WTC11 (cell line): ENCODE measurements around the gene GABARAPL2. TPM values are rescaled to one million over a fixed set of nuclear protein-coding genes. Genes with fewer than 3 reads are reported as not detected.

ENCODE experiments used
- ATAC-seq: fragments of 200-7000 bp; cut with Tn5 transposase; 2 replicates; pipeline ENCODE4 v1.10.0; 2021; ENCODE audit warnings: mild to moderate bottlenecking, moderate library complexity
- CTCF ChIA-PET: fragments of 300-600 bp; sonication (Branson Sonifier 250); formaldehyde crosslinking; loops from one replicate; lab custom pipeline; 2021; ENCODE audit warnings: antibody characterized with exemption; lab: Charles Lee
- POLR2A ChIA-PET: fragments of 350-600 bp; sonication (Branson Sonifier 250); formaldehyde crosslinking; loops from one replicate; lab custom pipeline; 2021; ENCODE audit warnings: antibody characterized with exemption; lab: Charles Lee
- DNase-seq: peaks from one replicate; pipeline ENCODE4 v3.0.0; 2021; ENCODE audit warnings: low spot score
- H3K27ac Mint-ChIP-seq: 2 replicates; pipeline ENCODE4 v1.8.0; 2021; ENCODE audit warnings: mixed read lengths
- H3K27me3 Mint-ChIP-seq: 2 replicates; pipeline ENCODE4 v1.8.0; 2021; ENCODE audit warnings: low read depth, mild to moderate bottlenecking, moderate library complexity, mixed read lengths
- H3K36me3 Mint-ChIP-seq: 2 replicates; pipeline ENCODE4 v1.8.0; 2021; ENCODE audit warnings: mixed read lengths
- H3K4me1 Mint-ChIP-seq: 2 replicates; pipeline ENCODE4 v1.8.0; 2022; ENCODE audit warnings: mixed read lengths
- H3K4me3 Mint-ChIP-seq: 2 replicates; pipeline ENCODE4 v1.8.0; 2021; ENCODE audit warnings: mild to moderate bottlenecking, moderate library complexity, mixed read lengths
- H3K9me3 Mint-ChIP-seq: 2 replicates; pipeline ENCODE4 v1.8.0; 2021; ENCODE audit warnings: mixed read lengths
- CBFB ChIP-seq: sonication (generic); formaldehyde crosslinking; IDR thresholded peaks from 2 replicates; pipeline ENCODE4 v1.8.1; 2022; ENCODE audit warnings: mild to moderate bottlenecking, low read depth, missing genetic modification reagents
- CREM ChIP-seq: sonication (generic); formaldehyde crosslinking; IDR thresholded peaks from 2 replicates; pipeline ENCODE4 v1.8.1; 2022; ENCODE audit warnings: mild to moderate bottlenecking, missing genetic modification reagents, moderate library complexity
- CTCF ChIP-seq: fragments of 200-600 bp; IDR thresholded peaks from 2 replicates; pipeline ENCODE4 v1.8.0; 2022; ENCODE audit warnings: antibody characterized with exemption
- HMGA2 ChIP-seq: fragments of 250-450 bp; sonication (Bioruptor Pico); IDR thresholded peaks from 2 replicates; pipeline ENCODE4 v1.4.0; 2021; ENCODE audit warnings: mild to moderate bottlenecking, moderate library complexity
- IRF2 ChIP-seq: sonication (generic); formaldehyde crosslinking; IDR thresholded peaks from 2 replicates; pipeline ENCODE4 v1.8.0; 2022; ENCODE audit warnings: low read depth, missing genetic modification reagents, borderline replicate concordance
- NFATC4 ChIP-seq: fragments of 250-450 bp; sonication (Bioruptor Pico); IDR thresholded peaks from 2 replicates; pipeline ENCODE4 v1.9.0; 2021; ENCODE audit warnings: mild to moderate bottlenecking
- NR1H2 ChIP-seq: sonication (generic); formaldehyde crosslinking; IDR thresholded peaks from 2 replicates; pipeline ENCODE4 v1.9.0; 2021; ENCODE audit warnings: mild to moderate bottlenecking, moderate library complexity, missing genetic modification reagents
- TCF7 ChIP-seq: sonication (generic); formaldehyde crosslinking; IDR thresholded peaks from 2 replicates; pipeline ENCODE4 v1.8.0; 2022; ENCODE audit warnings: mild to moderate bottlenecking, low read depth, missing genetic modification reagents, moderate library complexity
- TP53 ChIP-seq: sonication (generic); formaldehyde crosslinking; IDR thresholded peaks from 2 replicates; pipeline ENCODE4 v1.8.1; 2023; ENCODE audit warnings: mild to moderate bottlenecking, missing genetic modification reagents
- ZBTB21 ChIP-seq: sonication (generic); formaldehyde crosslinking; IDR thresholded peaks from 2 replicates; pipeline ENCODE4 v1.8.1; 2023; ENCODE audit warnings: mild to moderate bottlenecking, missing genetic modification reagents, borderline replicate concordance
- ZNF317 ChIP-seq: sonication (generic); formaldehyde crosslinking; IDR thresholded peaks from 2 replicates; pipeline ENCODE4 v1.8.1; 2023; ENCODE audit warnings: low read depth, mild to moderate bottlenecking, moderate library complexity, missing genetic modification reagents, borderline replicate concordance
- total RNA-seq: library from RNA; stranded (reverse); gene quantifications from 3 replicates; pipeline ENCODE4 v1.2.3, GENCODE V29; 2021
- TF ChIP-seq, protein P1 (sequence below): sonication (generic); formaldehyde crosslinking; IDR thresholded peaks from 2 replicates; pipeline ENCODE4 v1.8.1; 2022; ENCODE audit warnings: missing genetic modification reagents, borderline replicate concordance
- TF ChIP-seq, protein P2 (sequence below): sonication (generic); formaldehyde crosslinking; IDR thresholded peaks from 2 replicates; pipeline ENCODE4 v1.8.0; 2023; ENCODE audit warnings: mild to moderate bottlenecking, missing genetic modification reagents
- TF ChIP-seq, protein P3 (sequence below): sonication (generic); formaldehyde crosslinking; IDR thresholded peaks from 2 replicates; pipeline ENCODE4 v1.8.1; 2023; ENCODE audit warnings: mild to moderate bottlenecking, missing genetic modification reagents, moderate library complexity
- TF ChIP-seq, protein P4 (sequence below): sonication (generic); formaldehyde crosslinking; IDR thresholded peaks from 2 replicates; pipeline ENCODE4 v1.8.1; 2023; ENCODE audit warnings: mild to moderate bottlenecking, missing genetic modification reagents, moderate library complexity
- TF ChIP-seq, protein P5 (sequence below): sonication (generic); formaldehyde crosslinking; IDR thresholded peaks from 2 replicates; pipeline ENCODE4 v1.8.1; 2022; ENCODE audit warnings: mild to moderate bottlenecking, moderate library complexity, missing genetic modification reagents
- TF ChIP-seq, protein P6 (sequence below): fragments of 250-450 bp; sonication (Bioruptor Pico); IDR thresholded peaks from 2 replicates; pipeline ENCODE4 v1.9.0; 2021; ENCODE audit warnings: mild to moderate bottlenecking, borderline replicate concordance

GABARAPL2 gene
- total RNA-seq, 1 experiment from 2014 or later, result 60.8 TPM

DNA sequence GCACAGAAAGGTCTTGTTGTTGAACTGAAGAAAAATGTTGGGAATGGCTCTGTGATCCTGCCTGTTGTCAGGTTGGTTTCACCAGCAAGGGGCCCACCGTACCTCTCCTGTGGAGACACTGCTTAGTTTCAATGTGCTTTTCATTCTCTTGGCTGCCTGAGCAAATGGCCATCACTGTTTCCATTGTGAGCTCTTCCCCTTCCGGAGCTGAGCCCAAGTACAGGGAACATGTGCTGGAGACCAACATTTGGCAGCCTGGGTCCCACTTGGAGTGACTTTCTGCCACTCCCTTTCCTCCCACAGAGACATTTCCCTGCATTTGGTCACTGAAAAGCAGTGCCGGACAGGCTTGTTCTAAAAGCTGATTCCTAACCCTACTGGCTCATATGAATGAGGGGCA, 23.1 kb downstream of the GABARAPL2 start:
- CTCF ChIA-PET, result interaction anchor here (0.9 to 1.0 kb wide), 2 partner anchors 39 to 124 kb away, joined by 3 to 4 read pairs; no protein-coding TSS in a partner anchor

GRCh38 chr16:75590920-75591843, 25.0 kb downstream of the GABARAPL2 start:
- Mint-ChIP-seq H3K9me3 (no peaks in the 10 kb centered on the region), H3K4me3 (no peak overlapping the region), H3K4me1 (peaks cover 52% of the 10 kb centered on the region), H3K27me3 (no peaks in the 10 kb centered on the region), H3K36me3 (no peaks in the 10 kb centered on the region), H3K27ac (peak overlapping the region; percentile 86)
- ChIA-PET POLR2A (interaction anchor here (0.8 to 1.1 kb wide), 2 partner anchors 16 to 74 kb away, joined by 3 to 5 read pairs; no protein-coding TSS in a partner anchor), CTCF (interaction anchor here (0.6 to 1.7 kb wide), 12 partner anchors 10 to 410 kb away, joined by 3 to 18 read pairs (median 4); partner anchors contain the start of genes CHST6, GABARAPL2 and TMEM170A)
- ATAC-seq (no peak), DNase-seq (no peak)
- TF ChIP-seq CTCF, result no peak
- TF ChIP-seq HMGA2 (CRISPR knock-in tag), result no peak
- no peak for TF ChIP-seq NR1H2 (CRISPR knock-in tag)
- TF ChIP-seq ZBTB21 (CRISPR knock-in tag), result no peak
- no peak for TF ChIP-seq NFATC4
- TF ChIP-seq CREM (CRISPR knock-in tag), result no peak
- TF ChIP-seq, protein P1, sequence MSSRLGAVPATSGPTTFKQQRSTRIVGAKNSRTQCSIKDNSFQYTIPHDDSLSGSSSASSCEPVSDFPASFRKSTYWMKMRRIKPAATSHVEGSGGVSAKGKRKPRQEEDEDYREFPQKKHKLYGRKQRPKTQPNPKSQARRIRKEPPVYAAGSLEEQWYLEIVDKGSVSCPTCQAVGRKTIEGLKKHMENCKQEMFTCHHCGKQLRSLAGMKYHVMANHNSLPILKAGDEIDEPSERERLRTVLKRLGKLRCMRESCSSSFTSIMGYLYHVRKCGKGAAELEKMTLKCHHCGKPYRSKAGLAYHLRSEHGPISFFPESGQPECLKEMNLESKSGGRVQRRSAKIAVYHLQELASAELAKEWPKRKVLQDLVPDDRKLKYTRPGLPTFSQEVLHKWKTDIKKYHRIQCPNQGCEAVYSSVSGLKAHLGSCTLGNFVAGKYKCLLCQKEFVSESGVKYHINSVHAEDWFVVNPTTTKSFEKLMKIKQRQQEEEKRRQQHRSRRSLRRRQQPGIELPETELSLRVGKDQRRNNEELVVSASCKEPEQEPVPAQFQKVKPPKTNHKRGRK, result no peak
- no peak for TF ChIP-seq CBFB (CRISPR knock-in tag)
- TF ChIP-seq, protein P2, sequence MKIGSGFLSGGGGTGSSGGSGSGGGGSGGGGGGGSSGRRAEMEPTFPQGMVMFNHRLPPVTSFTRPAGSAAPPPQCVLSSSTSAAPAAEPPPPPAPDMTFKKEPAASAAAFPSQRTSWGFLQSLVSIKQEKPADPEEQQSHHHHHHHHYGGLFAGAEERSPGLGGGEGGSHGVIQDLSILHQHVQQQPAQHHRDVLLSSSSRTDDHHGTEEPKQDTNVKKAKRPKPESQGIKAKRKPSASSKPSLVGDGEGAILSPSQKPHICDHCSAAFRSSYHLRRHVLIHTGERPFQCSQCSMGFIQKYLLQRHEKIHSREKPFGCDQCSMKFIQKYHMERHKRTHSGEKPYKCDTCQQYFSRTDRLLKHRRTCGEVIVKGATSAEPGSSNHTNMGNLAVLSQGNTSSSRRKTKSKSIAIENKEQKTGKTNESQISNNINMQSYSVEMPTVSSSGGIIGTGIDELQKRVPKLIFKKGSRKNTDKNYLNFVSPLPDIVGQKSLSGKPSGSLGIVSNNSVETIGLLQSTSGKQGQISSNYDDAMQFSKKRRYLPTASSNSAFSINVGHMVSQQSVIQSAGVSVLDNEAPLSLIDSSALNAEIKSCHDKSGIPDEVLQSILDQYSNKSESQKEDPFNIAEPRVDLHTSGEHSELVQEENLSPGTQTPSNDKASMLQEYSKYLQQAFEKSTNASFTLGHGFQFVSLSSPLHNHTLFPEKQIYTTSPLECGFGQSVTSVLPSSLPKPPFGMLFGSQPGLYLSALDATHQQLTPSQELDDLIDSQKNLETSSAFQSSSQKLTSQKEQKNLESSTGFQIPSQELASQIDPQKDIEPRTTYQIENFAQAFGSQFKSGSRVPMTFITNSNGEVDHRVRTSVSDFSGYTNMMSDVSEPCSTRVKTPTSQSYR, result no peak
- TF ChIP-seq, protein P3, sequence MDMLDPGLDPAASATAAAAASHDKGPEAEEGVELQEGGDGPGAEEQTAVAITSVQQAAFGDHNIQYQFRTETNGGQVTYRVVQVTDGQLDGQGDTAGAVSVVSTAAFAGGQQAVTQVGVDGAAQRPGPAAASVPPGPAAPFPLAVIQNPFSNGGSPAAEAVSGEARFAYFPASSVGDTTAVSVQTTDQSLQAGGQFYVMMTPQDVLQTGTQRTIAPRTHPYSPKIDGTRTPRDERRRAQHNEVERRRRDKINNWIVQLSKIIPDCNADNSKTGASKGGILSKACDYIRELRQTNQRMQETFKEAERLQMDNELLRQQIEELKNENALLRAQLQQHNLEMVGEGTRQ (CRISPR knock-in tag), result no peak
- TF ChIP-seq, protein P4, sequence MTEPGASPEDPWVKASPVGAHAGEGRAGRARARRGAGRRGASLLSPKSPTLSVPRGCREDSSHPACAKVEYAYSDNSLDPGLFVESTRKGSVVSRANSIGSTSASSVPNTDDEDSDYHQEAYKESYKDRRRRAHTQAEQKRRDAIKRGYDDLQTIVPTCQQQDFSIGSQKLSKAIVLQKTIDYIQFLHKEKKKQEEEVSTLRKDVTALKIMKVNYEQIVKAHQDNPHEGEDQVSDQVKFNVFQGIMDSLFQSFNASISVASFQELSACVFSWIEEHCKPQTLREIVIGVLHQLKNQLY (CRISPR knock-in tag), result no peak
- no peak for TF ChIP-seq TCF7
- TF ChIP-seq, protein P5, sequence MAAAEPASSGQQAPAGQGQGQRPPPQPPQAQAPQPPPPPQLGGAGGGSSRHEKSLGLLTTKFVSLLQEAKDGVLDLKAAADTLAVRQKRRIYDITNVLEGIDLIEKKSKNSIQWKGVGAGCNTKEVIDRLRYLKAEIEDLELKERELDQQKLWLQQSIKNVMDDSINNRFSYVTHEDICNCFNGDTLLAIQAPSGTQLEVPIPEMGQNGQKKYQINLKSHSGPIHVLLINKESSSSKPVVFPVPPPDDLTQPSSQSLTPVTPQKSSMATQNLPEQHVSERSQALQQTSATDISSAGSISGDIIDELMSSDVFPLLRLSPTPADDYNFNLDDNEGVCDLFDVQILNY (CRISPR knock-in tag), result no peak

More for the DNA sequence above, 23.1 kb downstream of the GABARAPL2 start:
- POLR2A ChIA-PET, result no interaction called here
- H3K27me3 Mint-ChIP-seq, result no peaks in the 10 kb centered on the region
- H3K27ac Mint-ChIP-seq, result peak overlapping the region; percentile 82
- H3K4me1 Mint-ChIP-seq, result peaks cover 40% of the 10 kb centered on the region
- TF ChIP-seq TP53 (CRISPR knock-in tag) (no peak), IRF2 (CRISPR knock-in tag) (no peak), ZNF317 (CRISPR knock-in tag) (no peak)
- TF ChIP-seq, protein P6, sequence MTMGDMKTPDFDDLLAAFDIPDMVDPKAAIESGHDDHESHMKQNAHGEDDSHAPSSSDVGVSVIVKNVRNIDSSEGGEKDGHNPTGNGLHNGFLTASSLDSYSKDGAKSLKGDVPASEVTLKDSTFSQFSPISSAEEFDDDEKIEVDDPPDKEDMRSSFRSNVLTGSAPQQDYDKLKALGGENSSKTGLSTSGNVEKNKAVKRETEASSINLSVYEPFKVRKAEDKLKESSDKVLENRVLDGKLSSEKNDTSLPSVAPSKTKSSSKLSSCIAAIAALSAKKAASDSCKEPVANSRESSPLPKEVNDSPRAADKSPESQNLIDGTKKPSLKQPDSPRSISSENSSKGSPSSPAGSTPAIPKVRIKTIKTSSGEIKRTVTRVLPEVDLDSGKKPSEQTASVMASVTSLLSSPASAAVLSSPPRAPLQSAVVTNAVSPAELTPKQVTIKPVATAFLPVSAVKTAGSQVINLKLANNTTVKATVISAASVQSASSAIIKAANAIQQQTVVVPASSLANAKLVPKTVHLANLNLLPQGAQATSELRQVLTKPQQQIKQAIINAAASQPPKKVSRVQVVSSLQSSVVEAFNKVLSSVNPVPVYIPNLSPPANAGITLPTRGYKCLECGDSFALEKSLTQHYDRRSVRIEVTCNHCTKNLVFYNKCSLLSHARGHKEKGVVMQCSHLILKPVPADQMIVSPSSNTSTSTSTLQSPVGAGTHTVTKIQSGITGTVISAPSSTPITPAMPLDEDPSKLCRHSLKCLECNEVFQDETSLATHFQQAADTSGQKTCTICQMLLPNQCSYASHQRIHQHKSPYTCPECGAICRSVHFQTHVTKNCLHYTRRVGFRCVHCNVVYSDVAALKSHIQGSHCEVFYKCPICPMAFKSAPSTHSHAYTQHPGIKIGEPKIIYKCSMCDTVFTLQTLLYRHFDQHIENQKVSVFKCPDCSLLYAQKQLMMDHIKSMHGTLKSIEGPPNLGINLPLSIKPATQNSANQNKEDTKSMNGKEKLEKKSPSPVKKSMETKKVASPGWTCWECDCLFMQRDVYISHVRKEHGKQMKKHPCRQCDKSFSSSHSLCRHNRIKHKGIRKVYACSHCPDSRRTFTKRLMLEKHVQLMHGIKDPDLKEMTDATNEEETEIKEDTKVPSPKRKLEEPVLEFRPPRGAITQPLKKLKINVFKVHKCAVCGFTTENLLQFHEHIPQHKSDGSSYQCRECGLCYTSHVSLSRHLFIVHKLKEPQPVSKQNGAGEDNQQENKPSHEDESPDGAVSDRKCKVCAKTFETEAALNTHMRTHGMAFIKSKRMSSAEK (CRISPR knock-in tag), result no peak
- H3K36me3 Mint-ChIP-seq, result no peaks in the 10 kb centered on the region
- no peak for DNase-seq
- ATAC-seq, result no peak
- H3K9me3 Mint-ChIP-seq, result no peaks in the 10 kb centered on the region
- H3K4me3 Mint-ChIP-seq, result no peak overlapping the region
